Omental fat pad (tissue), 4 donors: Measurements from ENCODE around the gene ZSWIM6. TPM values are rescaled to one million over a fixed set of nuclear protein-coding genes. Genes with fewer than 3 reads are reported as not detected.
"Not testable (repeated sequence)": the region's sequence is repeated elsewhere in the genome, so short reads cannot be mapped to it uniquely, and the experiment has no call there.

ENCODE experiments used
- ATAC-seq: fragments of 150-250 bp; one replicate; pipeline ENCODE4 v1.9.1; 2016; ENCODE audit warnings: mild to moderate bottlenecking, moderate library complexity; ENCODE audit not compliant: low FRiP score
- DNase-seq: peaks from one replicate; pipeline ENCODE4 v3.0.0-alpha.2; 2019; ENCODE audit warnings: low spot score
- total RNA-seq, 4 donors: library from RNA; depleted of rRNA; stranded (reverse); fragments of >200 nt; gene quantifications; one replicate each; pipeline ENCODE4 v1.1.0, GENCODE V29; 2016
- TF ChIP-seq, protein P1 (sequence below), 3 donors: fragments of 450-650 bp; IDR thresholded peaks; one replicate each; pipeline ENCODE4 v1.5.1; 2016 to 2017; ENCODE audit warnings: antibody characterized with exemption in 3 of 3, mild to moderate bottlenecking in 3 of 3, moderate library complexity in 2 of 3

Gene ZSWIM6
- total RNA-seq, 4 donors from 2014 or later, result 9.7 to 31.1 (median 18.6) TPM

DNA sequence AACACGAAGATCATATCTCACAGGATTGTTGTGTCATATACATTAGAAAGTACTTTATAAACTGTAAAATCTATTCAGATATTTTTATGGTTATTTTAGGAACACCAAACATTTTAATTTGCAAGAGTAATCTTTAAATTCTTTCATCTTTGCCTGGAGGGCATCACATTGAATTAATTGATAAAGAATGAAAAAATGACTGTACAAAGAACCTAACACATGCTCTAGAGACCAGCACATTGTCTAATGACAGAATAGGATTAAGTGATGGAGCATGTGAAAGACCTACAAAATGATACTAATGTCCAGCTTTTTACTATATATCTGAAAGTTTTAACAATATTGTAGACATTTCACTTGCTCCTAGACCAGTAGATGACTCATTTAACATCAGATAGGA lies 88.0 kb downstream of the ZSWIM6 start:
- ATAC-seq (no peak), DNase-seq (no peak)
- TF ChIP-seq, protein P1, sequence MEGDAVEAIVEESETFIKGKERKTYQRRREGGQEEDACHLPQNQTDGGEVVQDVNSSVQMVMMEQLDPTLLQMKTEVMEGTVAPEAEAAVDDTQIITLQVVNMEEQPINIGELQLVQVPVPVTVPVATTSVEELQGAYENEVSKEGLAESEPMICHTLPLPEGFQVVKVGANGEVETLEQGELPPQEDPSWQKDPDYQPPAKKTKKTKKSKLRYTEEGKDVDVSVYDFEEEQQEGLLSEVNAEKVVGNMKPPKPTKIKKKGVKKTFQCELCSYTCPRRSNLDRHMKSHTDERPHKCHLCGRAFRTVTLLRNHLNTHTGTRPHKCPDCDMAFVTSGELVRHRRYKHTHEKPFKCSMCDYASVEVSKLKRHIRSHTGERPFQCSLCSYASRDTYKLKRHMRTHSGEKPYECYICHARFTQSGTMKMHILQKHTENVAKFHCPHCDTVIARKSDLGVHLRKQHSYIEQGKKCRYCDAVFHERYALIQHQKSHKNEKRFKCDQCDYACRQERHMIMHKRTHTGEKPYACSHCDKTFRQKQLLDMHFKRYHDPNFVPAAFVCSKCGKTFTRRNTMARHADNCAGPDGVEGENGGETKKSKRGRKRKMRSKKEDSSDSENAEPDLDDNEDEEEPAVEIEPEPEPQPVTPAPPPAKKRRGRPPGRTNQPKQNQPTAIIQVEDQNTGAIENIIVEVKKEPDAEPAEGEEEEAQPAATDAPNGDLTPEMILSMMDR (IDR thresholded peaks at IDR 0.05), result no peak

DNA sequence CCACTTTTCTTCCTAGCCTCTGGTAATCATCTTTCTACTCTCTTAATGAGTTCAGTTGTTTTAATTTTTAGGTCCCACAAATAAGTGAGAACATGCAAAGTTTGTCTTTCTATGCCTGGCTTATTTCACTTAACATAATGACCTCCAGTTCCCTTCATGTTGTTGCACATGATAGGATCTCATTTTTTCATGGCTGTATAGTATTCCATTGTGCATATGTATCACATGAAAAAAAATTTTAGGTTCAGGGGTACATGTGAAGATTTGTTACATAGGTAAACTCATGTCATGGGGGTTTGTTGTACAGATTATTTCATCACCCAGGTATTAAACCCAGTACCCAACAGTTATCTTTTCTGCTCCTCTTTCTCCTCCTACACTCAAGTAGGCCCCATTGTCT lies 89.2 kb downstream of the ZSWIM6 start:
- not testable (repeated sequence) for DNase-seq, ATAC-seq

DNA sequence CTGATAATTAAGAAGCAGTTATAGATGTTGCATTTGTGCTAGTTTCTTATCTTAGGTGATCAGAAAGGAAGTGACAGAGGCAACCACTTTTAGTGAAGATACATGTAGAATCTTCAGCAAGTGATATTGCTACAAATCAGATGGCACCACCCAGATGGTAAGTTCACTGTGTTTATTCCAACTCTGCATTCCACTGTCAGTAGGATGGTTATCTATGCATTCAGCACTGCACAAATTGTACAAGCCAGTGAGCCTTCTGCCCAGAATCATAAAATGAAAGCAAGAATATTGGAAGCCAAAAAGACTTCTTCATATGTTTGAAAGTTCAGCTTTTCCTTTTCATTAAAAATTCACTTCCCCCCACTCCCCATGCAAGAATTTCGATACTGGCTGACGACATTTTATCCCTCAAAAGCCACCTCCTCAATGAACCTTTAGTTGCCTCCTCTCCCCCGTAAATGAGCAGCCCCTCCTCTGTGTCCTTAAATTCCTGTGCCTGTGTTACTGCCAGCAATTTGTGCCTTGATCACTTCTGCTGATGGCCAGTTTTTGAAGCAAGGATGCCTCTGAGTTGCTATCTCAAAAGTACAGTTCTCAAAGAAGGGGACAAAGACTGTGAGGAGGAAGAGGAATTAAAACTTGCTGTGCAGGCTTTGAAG lies 91.6 kb downstream of the ZSWIM6 start:
- ATAC-seq (no peak), DNase-seq (no peak)
- TF ChIP-seq, protein P1 (IDR thresholded peaks at IDR 0.05), result no peak

DNA sequence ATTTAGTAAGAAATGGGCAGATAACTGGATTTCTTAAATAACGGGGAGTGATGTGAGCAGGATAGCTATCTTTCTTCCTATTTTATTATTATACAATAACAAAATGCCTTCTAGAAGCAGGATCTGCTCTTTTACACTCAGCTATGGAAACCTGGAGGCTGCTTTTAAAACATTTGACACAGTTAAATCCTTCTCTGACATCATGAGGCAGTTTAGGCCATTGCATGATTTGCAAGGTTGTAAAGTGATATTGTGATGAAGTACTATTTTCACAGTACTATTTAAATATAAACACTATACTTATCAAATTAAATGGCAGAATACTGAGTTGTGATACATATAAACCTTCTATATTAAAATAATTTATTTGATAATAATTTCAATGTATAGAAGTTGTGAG lies 93.9 kb downstream of the ZSWIM6 start:
- TF ChIP-seq, protein P1 (IDR thresholded peaks at IDR 0.05), result no peak
- DNase-seq (no peak), ATAC-seq (no peak)

DNA sequence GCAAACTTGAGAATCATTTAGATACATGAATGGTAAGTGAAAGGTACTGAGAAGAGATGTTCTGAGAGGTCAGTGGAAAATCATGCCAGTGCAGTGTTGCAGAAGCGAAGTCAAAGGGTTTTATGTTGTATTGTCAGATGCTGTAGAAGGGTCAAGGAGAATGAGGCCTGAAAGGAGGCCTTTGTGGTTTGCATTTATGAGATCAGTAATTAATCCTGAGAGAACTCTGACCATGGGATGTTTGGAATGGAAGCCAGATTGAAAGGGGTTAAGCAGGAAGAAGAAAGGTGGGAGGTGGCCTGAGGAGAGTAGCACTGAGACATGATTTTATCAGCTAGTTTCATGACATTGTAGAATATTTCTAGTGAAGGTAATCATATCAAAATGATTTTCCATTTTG lies 97.8 kb downstream of the ZSWIM6 start:
- no peak for DNase-seq
- no peak for ATAC-seq
- TF ChIP-seq, protein P1 (IDR thresholded peaks at IDR 0.05), result no peak

DNA sequence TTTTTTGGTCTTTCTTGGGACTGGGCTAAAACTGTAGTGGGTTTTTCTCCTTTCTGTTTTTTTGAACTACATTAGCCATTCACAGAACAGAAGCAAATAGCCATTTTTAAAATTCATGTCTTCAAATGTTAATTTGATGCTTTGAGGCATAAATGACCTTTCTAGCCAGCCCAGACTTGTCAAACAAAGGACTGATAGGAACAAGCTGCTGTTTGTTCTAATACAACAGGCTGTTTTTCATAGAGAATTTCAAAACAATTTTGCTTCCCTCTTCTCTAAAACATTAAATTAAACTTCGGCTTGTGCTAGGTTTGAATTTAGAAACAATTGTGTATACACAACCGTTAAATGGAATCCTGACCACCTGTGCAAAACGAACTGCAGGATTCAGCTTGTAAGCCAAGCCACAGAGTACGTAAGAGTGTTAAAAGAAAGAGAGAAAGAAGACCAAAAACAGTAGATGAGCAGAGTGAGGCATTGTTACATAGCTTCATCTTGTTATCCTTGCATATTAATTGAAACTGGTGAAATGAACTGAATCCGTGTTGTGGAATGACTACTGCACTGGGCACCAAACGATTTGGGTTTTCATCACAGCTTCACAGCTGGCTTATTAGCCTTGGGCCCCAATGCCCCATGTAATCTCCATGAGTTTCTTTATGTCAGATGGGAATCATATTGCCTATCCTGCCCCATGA lies 100.0 kb downstream of the ZSWIM6 start:
- DNase-seq (no peak), ATAC-seq (no peak)
- TF ChIP-seq, protein P1 (IDR thresholded peaks at IDR 0.05), result no peak

DNA sequence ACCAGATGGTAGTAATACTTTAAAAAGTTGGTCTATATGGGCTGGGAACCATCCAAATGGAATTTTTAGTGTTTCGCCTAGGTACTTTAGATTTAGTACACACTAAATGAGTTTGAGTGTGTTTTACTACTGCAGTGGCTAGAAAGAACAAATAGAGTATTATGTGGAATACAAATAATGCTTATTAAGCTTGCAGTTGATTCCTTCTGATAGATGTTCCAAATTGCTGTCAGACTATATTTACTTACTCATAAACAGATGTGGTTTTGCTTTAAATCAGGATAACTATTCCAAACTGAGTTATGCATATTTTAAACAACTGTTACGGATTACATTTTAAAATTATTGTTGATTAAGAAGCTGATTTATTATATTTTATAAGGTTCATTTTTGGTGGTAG lies 103.3 kb downstream of the ZSWIM6 start:
- TF ChIP-seq, protein P1 (IDR thresholded peaks at IDR 0.05), result no peak
- no peak for DNase-seq

More for the DNA sequence above, 103.3 kb downstream of the ZSWIM6 start:
- ATAC-seq, result no peak
